Measurements from ENCODE around the gene ABCB8.

DNA sequence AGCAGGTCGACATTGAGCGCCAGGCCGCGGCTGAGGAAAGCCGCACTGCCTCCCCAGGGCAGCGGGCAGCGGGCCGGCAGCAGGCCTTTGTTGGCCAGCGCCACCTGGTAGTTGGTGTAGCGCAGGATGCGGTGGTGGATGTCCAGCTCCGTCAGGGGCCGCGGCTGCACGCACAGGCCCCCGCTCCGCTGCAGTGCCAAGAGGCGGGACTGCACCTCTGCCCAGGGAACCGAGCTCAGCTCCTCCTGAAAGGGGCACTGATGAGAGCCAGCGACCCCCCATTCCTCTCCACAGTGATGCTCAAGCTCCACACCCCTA, 9.2 kb upstream of the ABCB8 start:
- TF ChIP-seq, protein P1, sequence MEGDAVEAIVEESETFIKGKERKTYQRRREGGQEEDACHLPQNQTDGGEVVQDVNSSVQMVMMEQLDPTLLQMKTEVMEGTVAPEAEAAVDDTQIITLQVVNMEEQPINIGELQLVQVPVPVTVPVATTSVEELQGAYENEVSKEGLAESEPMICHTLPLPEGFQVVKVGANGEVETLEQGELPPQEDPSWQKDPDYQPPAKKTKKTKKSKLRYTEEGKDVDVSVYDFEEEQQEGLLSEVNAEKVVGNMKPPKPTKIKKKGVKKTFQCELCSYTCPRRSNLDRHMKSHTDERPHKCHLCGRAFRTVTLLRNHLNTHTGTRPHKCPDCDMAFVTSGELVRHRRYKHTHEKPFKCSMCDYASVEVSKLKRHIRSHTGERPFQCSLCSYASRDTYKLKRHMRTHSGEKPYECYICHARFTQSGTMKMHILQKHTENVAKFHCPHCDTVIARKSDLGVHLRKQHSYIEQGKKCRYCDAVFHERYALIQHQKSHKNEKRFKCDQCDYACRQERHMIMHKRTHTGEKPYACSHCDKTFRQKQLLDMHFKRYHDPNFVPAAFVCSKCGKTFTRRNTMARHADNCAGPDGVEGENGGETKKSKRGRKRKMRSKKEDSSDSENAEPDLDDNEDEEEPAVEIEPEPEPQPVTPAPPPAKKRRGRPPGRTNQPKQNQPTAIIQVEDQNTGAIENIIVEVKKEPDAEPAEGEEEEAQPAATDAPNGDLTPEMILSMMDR (conservative IDR thresholded peaks at IDR 0.05), result no peak
- peak; percentile 23; the same call in 1 of the 2 replicates for TF ChIP-seq ZFX (IDR thresholded peaks at IDR 0.05)

Data from C4-2B (cell line).